GM23338 (cell line): ENCODE measurements around the gene MRPL18. TPM values are rescaled to one million over a fixed set of nuclear protein-coding genes. Genes with fewer than 3 reads are reported as not detected.
"Not testable (repeated sequence)": the region's sequence is repeated elsewhere in the genome, so short reads cannot be mapped to it uniquely, and the experiment has no call there.

Source experiments
- ATAC-seq: fragments of 200-7000 bp; cut with Tn5 transposase; 3 replicates; pipeline ENCODE4 v1.9.1; 2020
- DNase-seq: peaks from one replicate; pipeline ENCODE4 v3.0.0-alpha.2; 2015; ENCODE audit warnings: low spot score
- H2AFZ ChIP-seq: fragments of 200-600 bp; sonication (generic); 2 replicates; pipeline ENCODE4 v1.8.0; 2016; ENCODE audit warnings: antibody characterized with exemption, mild to moderate bottlenecking, moderate library complexity
- H3F3A ChIP-seq: fragments of 200-600 bp; sonication (generic); replicated peaks from 2 replicates; pipeline ENCODE4 v1.8.0; 2017; ENCODE audit warnings: antibody characterized with exemption, mixed run types, low read depth
- H3K27ac ChIP-seq: fragments of 200-600 bp; sonication (generic); 2 replicates; pipeline ENCODE4 v1.6.1; 2016; ENCODE audit warnings: low read depth
- H3K27me3 ChIP-seq: fragments of 200-600 bp; sonication (generic); 2 replicates; pipeline ENCODE4 v1.8.0; 2016; ENCODE audit warnings: mild to moderate bottlenecking, mixed run types, moderate library complexity; ENCODE audit not compliant: insufficient read depth
- H3K36me3 ChIP-seq: fragments of 200-600 bp; sonication (generic); 2 replicates; pipeline ENCODE4 v1.8.0; 2016; ENCODE audit warnings: mild to moderate bottlenecking; ENCODE audit not compliant: insufficient read depth
- H3K4me1 ChIP-seq: fragments of 200-600 bp; sonication (generic); 2 replicates; pipeline ENCODE4 v1.8.0; 2016; ENCODE audit warnings: mild to moderate bottlenecking, moderate library complexity; ENCODE audit not compliant: insufficient read depth
- H3K4me2 ChIP-seq: fragments of 200-600 bp; sonication (generic); 2 replicates; pipeline ENCODE4 v1.7.1; 2017; ENCODE audit warnings: mixed run types
- H3K4me3 ChIP-seq: fragments of 200-600 bp; sonication (generic); 2 replicates; pipeline ENCODE4 v1.6.1; 2016; ENCODE audit warnings: mixed run types
- H3K79me2 ChIP-seq: fragments of 200-600 bp; sonication (generic); replicated peaks from 2 replicates; pipeline ENCODE4 v1.8.0; 2017; ENCODE audit warnings: mild to moderate bottlenecking; ENCODE audit not compliant: insufficient read depth
- H3K9me2 ChIP-seq: fragments of 200-600 bp; sonication (generic); 2 replicates; pipeline ENCODE4 v1.8.0; 2017; ENCODE audit not compliant: insufficient read depth
- H4K20me1 ChIP-seq: fragments of 200-600 bp; sonication (generic); replicated peaks from 2 replicates; pipeline ENCODE4 v1.8.0; 2017; ENCODE audit warnings: mild to moderate bottlenecking; ENCODE audit not compliant: insufficient read depth
- H3K27ac Mint-ChIP-seq: 2 replicates; pipeline ENCODE4 v1.8.0; 2020; ENCODE audit warnings: inconsistent platforms, mild to moderate bottlenecking, moderate library complexity, mixed read lengths
- H3K27me3 Mint-ChIP-seq: 3 replicates; pipeline ENCODE4 v1.8.0; 2022; ENCODE audit warnings: low read depth, mild to moderate bottlenecking, moderate library complexity, mixed read lengths, inconsistent platforms; ENCODE audit not compliant: insufficient read depth, poor library complexity
- H3K36me3 Mint-ChIP-seq: 3 replicates; pipeline ENCODE4 v1.8.0; 2021; ENCODE audit warnings: low read depth, mild to moderate bottlenecking, inconsistent platforms, moderate library complexity, mixed read lengths
- H3K4me1 Mint-ChIP-seq: 3 replicates; pipeline ENCODE4 v1.8.0; 2020; ENCODE audit warnings: mild to moderate bottlenecking, inconsistent platforms, mixed read lengths
- H3K4me3 Mint-ChIP-seq: 3 replicates; pipeline ENCODE4 v1.8.0; 2021; ENCODE audit warnings: moderate library complexity, mild to moderate bottlenecking, inconsistent platforms, mixed read lengths
- H3K9me3 Mint-ChIP-seq: 3 replicates; pipeline ENCODE4 v1.8.0; 2020; ENCODE audit warnings: moderate library complexity, mild to moderate bottlenecking, inconsistent platforms, mixed read lengths
- CREB1 ChIP-seq: fragments of 250-450 bp; sonication (Bioruptor Pico); IDR thresholded peaks from 2 replicates; pipeline ENCODE4 v1.5.0; 2020; ENCODE audit warnings: low read depth, mild to moderate bottlenecking, moderate library complexity
- CTCF ChIP-seq, 2 experiments: fragments of 200-600 bp in 1 of 2; sonication (generic) in 1 of 2; conservative IDR thresholded peaks; 2 replicates each; pipeline versions ENCODE4 v1.5.1 to v1.6.1; 2016 to 2017; ENCODE audit warnings: antibody characterized with exemption in 2 of 2, low read depth in 2 of 2, mild to moderate bottlenecking in 2 of 2, moderate library complexity in 1 of 2
- ETS1 ChIP-seq: IDR thresholded peaks from 2 replicates; pipeline ENCODE4 v1.6.1; 2016; ENCODE audit warnings: antibody characterized with exemption
- EZH2 ChIP-seq: fragments of 200-600 bp; sonication (generic); IDR thresholded peaks from one replicate; pipeline ENCODE4 v1.8.0; 2017; ENCODE audit warnings: antibody characterized with exemption, mild to moderate bottlenecking, low read depth; ENCODE audit not compliant: unreplicated experiment
- EZH2phosphoT487 ChIP-seq: fragments of 200-600 bp; sonication (generic); IDR thresholded peaks from one replicate; pipeline ENCODE4 v1.8.1; 2018; ENCODE audit warnings: antibody characterized with exemption; ENCODE audit not compliant: unreplicated experiment
- JUNB ChIP-seq: IDR thresholded peaks from one replicate; pipeline ENCODE4 v1.6.1; 2016; ENCODE audit warnings: antibody characterized with exemption; ENCODE audit not compliant: unreplicated experiment
- POLR2AphosphoS5 ChIP-seq: IDR thresholded peaks from 2 replicates; pipeline ENCODE4 v1.6.1; 2016; ENCODE audit warnings: antibody characterized with exemption, low read depth
- STAT1 ChIP-seq: IDR thresholded peaks from one replicate; pipeline ENCODE4 v1.6.1; 2016; ENCODE audit warnings: antibody characterized with exemption; ENCODE audit not compliant: unreplicated experiment
- ZNF114 ChIP-seq: fragments of 250-450 bp; sonication (Bioruptor Pico); IDR thresholded peaks from 2 replicates; pipeline ENCODE4 v1.5.0; 2020; ENCODE audit warnings: mild to moderate bottlenecking, moderate library complexity
- ZNF331 ChIP-seq: fragments of 250-450 bp; sonication (Bioruptor Pico); IDR thresholded peaks from 2 replicates; pipeline ENCODE4 v1.5.0; 2020; ENCODE audit warnings: low read depth, mild to moderate bottlenecking, moderate library complexity
- polyA plus RNA-seq: library from polyadenylated mRNA; unstranded; fragments of >200 nt; fragmentation: Nextera tagmentation; extraction: Ambion mirVana; gene quantifications from 2 replicates; pipeline ENCODE4 v1.2.1, GENCODE V29; 2016
- total RNA-seq: library from RNA; depleted of rRNA; stranded (reverse); fragments of >200 nt; shearing (Covaris generic); gene quantifications from 2 replicates; pipeline ENCODE4 v1.2.3, GENCODE V29; 2014
- TF ChIP-seq, protein P1 (sequence below): IDR thresholded peaks from one replicate; pipeline ENCODE4 v1.6.1; 2018; ENCODE audit warnings: antibody characterized with exemption; ENCODE audit not compliant: unreplicated experiment

The MRPL18 gene
- total and polyA plus RNA-seq, 2 experiments from 2014 or later = 91.4 to 228 TPM

- H3K27me3 ChIP-seq, H4K20me1 ChIP-seq, H3K36me3 ChIP-seq, H2AFZ ChIP-seq, H3F3A ChIP-seq, H3K9me2 ChIP-seq, ATAC-seq, H3K27ac ChIP-seq, H3K27ac Mint-ChIP-seq, H3K4me2 ChIP-seq, H3K4me3 Mint-ChIP-seq, H3K9me3 Mint-ChIP-seq, H3K4me1 ChIP-seq, DNase-seq, H3K4me3 ChIP-seq, H3K79me2 ChIP-seq, H3K36me3 Mint-ChIP-seq: not testable (repeated sequence)
- Mint-ChIP-seq H3K4me1 (peaks cover 21% of the 10 kb centered on the region), H3K27me3 (peaks cover 12% of the 10 kb centered on the region)
These were observed 34.4 kb downstream of the MRPL18 start for GRCh38 chr6:159824690-159825089.

DNA sequence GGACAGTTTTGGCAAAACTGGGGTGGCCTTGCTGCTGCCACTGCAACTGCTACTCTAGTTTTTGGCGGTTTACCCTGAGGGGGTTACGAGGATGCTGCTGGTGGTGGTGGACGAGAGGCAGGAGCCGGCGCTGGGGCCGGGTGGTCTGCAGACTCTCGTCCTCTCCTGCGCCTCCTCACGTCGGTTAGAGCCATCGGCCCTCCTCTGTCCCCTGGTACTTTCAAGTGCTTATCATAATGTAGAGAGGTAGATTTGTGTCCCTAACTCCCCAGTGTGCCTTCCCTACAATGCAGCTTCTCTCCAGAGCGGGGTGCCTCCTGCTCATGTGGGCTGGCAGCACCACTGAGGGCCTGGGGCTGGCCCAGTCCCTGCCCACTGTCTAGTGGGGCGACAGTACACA is 35.7 kb downstream of the MRPL18 start:
- DNase-seq (no peak), ATAC-seq (no peak)
- H3K9me2 ChIP-seq = no peaks in the 10 kb centered on the region
- no peaks in the 10 kb centered on the region for H4K20me1 ChIP-seq
- H3K4me1 ChIP-seq = peaks cover 15% of the 10 kb centered on the region
- no peak overlapping the region for H3K4me3 Mint-ChIP-seq
- no peak overlapping the region for H3K4me3 ChIP-seq
- no peak overlapping the region for H3K4me2 ChIP-seq
- no peaks in the 10 kb centered on the region for H3F3A ChIP-seq
- no peak overlapping the region for H3K27ac Mint-ChIP-seq
- no peaks in the 10 kb centered on the region for H3K27me3 ChIP-seq
- H3K27ac ChIP-seq = no peak overlapping the region
- no peaks in the 10 kb centered on the region for H3K9me3 Mint-ChIP-seq
- no peak overlapping the region for H2AFZ ChIP-seq
- no peaks in the 10 kb centered on the region for H3K79me2 ChIP-seq
- 0 out of 3 replicates have a peak, but pooled peaks cover under 1% of the 10 kb centered on the region for H3K36me3 Mint-ChIP-seq
- H3K36me3 ChIP-seq = no peaks in the 10 kb centered on the region
- H3K4me1 Mint-ChIP-seq = peaks cover 23% of the 10 kb centered on the region
- H3K27me3 Mint-ChIP-seq = peaks cover 8% of the 10 kb centered on the region
- TF ChIP-seq ZNF331 (CRISPR knock-in tag) (no peak), ZNF114 (CRISPR knock-in tag) (no peak), STAT1 (no peak), CREB1 (CRISPR knock-in tag) (no peak), EZH2 (no peak), POLR2AphosphoS5 (no peak), ETS1 (no peak), JUNB (no peak), EZH2phosphoT487 (no peak), CTCF (conservative IDR thresholded peaks at IDR 0.05; ENCODE audit: low read depth in 2 of 2) (no peak)
- TF ChIP-seq, protein P1, sequence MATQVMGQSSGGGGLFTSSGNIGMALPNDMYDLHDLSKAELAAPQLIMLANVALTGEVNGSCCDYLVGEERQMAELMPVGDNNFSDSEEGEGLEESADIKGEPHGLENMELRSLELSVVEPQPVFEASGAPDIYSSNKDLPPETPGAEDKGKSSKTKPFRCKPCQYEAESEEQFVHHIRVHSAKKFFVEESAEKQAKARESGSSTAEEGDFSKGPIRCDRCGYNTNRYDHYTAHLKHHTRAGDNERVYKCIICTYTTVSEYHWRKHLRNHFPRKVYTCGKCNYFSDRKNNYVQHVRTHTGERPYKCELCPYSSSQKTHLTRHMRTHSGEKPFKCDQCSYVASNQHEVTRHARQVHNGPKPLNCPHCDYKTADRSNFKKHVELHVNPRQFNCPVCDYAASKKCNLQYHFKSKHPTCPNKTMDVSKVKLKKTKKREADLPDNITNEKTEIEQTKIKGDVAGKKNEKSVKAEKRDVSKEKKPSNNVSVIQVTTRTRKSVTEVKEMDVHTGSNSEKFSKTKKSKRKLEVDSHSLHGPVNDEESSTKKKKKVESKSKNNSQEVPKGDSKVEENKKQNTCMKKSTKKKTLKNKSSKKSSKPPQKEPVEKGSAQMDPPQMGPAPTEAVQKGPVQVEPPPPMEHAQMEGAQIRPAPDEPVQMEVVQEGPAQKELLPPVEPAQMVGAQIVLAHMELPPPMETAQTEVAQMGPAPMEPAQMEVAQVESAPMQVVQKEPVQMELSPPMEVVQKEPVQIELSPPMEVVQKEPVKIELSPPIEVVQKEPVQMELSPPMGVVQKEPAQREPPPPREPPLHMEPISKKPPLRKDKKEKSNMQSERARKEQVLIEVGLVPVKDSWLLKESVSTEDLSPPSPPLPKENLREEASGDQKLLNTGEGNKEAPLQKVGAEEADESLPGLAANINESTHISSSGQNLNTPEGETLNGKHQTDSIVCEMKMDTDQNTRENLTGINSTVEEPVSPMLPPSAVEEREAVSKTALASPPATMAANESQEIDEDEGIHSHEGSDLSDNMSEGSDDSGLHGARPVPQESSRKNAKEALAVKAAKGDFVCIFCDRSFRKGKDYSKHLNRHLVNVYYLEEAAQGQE = no peak
